Motor neuron (in vitro differentiated cells): ENCODE results near the gene CCR8. TPM values are rescaled to one million over a fixed set of nuclear protein-coding genes. Genes with fewer than 3 reads are reported as not detected.
"Not testable (repeated sequence)": the region's sequence is repeated elsewhere in the genome, so short reads cannot be mapped to it uniquely, and the experiment has no call there.

ENCODE experiments used
- ATAC-seq, 8 experiments: fragments of 200-7000 bp; cut with Tn5 transposase; replicated peaks in 6 of 8; 2 replicates each; pipeline ENCODE4 v1.8.0; 2021; ENCODE audit warnings: mild to moderate bottlenecking in 8 of 8, moderate library complexity in 8 of 8
- H3K27ac ChIP-seq, 2 donors: fragments of 250-450 bp; sonication (Bioruptor Pico); 2 replicates each; pipeline ENCODE4 v1.9.0; 2021; ENCODE audit warnings: antibody characterized with exemption in 2 of 2, mild to moderate bottlenecking in 2 of 2, moderate library complexity in 1 of 2
- H3K4me1 ChIP-seq, 2 donors: fragments of 250-450 bp; sonication (Bioruptor Pico); replicated peaks in 1 of 2; 2 replicates each; pipeline ENCODE4 v1.6.1; 2021; ENCODE audit warnings: antibody characterized with exemption in 2 of 2, mild to moderate bottlenecking in 2 of 2, moderate library complexity in 1 of 2
- H3K4me3 ChIP-seq, 5 donors: fragments of 250-450 bp; sonication (Bioruptor Pico); 2 replicates each; pipeline ENCODE4 v1.9.0; 2021; ENCODE audit warnings: antibody characterized with exemption in 5 of 5, mild to moderate bottlenecking in 5 of 5, moderate library complexity in 4 of 5
- WGBS, 10 experiments: fragments of 450-650 bp; shearing (Covaris generic); methylation state at CpG; one replicate each; pipeline ENCODE4 v1.0.0; 2022; 5-methylcytosine and 5-hydroxymethylcytosine counted together
- in situ Hi-C, 9 experiments: fragments of 400-800 bp; cut with MboI; loops; one replicate each; pipeline ENCODE4 v1.15.0; 2021; ENCODE audit warnings: low sequenced_read_pairs in 9 of 9, low pct_unique_long_range_greater_than_20kb in 2 of 9; ENCODE audit not compliant: unreplicated experiment in 9 of 9
- total RNA-seq, 8 experiments: library from RNA; unstranded; fragments of 300-600 nt; gene quantifications; 2 replicates each; pipeline versions ENCODE4 v1.2.3 to v1.2.4, GENCODE V29; 2022

Gene CCR8
- total RNA-seq, 8 experiments from 2014 or later = 0.27 to 0.35 TPM; not detected in 6

GRCh38 chr3:39362812-39363211, 33.3 kb downstream of the CCR8 start:
- ATAC-seq = no peak
- Histone ChIP-seq H3K4me1 (no peaks in the 10 kb centered on the region), H3K4me3 (no peak overlapping the region), H3K27ac (no peak overlapping the region)
- WGBS, 10 experiments = 21 to 94% (median 71%) methylated on average over 1 to 2 of the region's 2 CpGs
- in situ Hi-C loops = no loop called here

DNA sequence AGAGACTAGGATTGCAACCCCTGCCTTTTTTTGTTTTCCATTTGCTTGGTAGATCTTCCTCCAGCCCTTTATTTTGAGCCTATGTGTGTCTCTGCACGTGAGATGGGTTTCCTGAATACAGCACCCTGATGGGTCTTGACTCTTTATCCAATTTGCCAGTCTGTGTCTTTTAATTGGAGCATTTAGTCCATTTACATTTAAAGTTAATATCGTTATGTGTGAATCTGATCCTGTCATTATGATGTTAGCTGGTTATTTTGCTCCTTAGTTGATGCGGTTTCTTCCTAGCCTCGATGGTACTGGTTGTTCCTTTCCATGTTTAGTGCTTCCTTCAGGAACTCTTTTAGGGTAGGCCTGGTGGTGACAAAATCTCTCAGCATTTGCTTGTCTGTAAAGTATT, 40.9 kb downstream of the CCR8 start:
- WGBS, 10 experiments = 60 to 100% methylated on average over 1 of the region's 4 CpGs; no CpG with 5 or more reads in 8 of the 10 experiments
- ATAC-seq, H3K4me1 ChIP-seq, in situ Hi-C loops, H3K4me3 ChIP-seq, H3K27ac ChIP-seq: not testable (repeated sequence)

DNA sequence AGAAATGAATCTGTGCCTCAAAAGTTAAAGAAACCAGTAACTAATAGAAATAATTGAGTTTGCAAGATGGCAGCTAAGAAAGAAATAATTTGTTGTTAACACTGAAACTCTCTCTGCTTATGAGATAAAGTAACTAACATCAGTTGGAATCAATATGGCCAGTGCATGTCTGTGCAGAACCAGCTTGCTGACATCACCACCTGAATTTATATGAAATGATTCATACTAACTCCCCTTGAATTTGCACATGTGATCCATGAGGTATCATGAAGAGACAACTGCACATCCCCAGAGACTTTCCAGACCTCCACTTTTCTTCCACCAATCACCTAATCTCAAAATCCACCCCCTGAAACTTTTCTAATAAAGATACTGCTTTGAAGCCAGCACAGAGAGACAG, 43.3 kb downstream of the CCR8 start:
- peak in 5 of 8 experiments; percentile 15 to 96 (median 80) for ATAC-seq
- H3K4me3 ChIP-seq = no peak overlapping the region
- H3K27ac ChIP-seq = no peak overlapping the region

DNA sequence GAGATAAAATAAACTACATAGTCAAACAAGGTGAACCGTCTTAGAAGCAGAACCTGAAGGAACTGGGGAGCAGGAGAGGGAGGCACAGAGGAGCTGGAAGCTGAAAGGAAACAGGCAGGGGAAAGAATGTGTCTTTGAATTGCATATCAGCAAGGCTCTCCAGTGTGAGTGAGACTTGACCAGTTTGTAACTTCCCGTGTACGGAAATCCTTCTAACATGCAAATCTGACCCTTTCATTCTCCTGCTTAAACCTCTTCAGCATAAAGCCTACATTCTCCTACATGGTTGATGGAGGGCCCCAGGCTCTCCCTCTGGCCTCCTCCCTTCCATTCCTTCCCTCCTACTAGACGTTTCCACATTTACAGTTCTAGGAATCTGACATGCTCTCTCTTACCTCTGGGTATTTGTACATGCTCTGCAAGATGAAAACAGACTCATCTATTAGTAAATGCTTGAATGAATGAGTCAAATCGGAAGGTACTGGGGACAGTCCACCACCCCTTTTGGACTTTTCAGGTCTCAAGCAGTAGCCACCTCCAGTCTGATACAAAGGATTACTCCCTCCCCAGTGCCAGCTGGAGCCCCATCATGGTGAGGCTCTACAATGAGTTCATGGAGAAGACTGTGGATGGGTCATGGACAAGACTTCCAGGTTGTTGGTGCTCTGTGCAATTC, 47.6 kb downstream of the CCR8 start:
- ATAC-seq = peak in 6 of 8 experiments; percentile 24 to 77 (median 36)

More for the DNA sequence above, 43.3 kb downstream of the CCR8 start:
- H3K4me1 ChIP-seq = no peaks in the 10 kb centered on the region
- in situ Hi-C loops = no loop called here

GRCh38 chr3:39378088-39378487, 48.6 kb downstream of the CCR8 start:
- peaks cover 3 to 4% of the 10 kb centered on the region in 2 donors for H3K4me1 ChIP-seq
- no peak overlapping the region for H3K27ac ChIP-seq
- WGBS, 10 experiments = 30 to 80% (median 60%) methylated on average over 1 to 4 of the region's 4 CpGs; no CpG with 5 or more reads in 3 of the 10 experiments
- no peak overlapping the region for H3K4me3 ChIP-seq
- in situ Hi-C loops = no loop called here
- peak in 4 of 8 experiments; percentile 43 to 76 (median 55) for ATAC-seq

More for the DNA sequence above, 47.6 kb downstream of the CCR8 start:
- Histone ChIP-seq H3K4me3 (no peak overlapping the region), H3K27ac (no peak overlapping the region), H3K4me1 (no peaks in the 10 kb centered on the region)
- WGBS, 10 experiments = 6 to 100% (median 14%) methylated on average over 1 to 5 of the region's 5 CpGs; no CpG with 5 or more reads in 3 of the 10 experiments
- in situ Hi-C loops = no loop called here

DNA sequence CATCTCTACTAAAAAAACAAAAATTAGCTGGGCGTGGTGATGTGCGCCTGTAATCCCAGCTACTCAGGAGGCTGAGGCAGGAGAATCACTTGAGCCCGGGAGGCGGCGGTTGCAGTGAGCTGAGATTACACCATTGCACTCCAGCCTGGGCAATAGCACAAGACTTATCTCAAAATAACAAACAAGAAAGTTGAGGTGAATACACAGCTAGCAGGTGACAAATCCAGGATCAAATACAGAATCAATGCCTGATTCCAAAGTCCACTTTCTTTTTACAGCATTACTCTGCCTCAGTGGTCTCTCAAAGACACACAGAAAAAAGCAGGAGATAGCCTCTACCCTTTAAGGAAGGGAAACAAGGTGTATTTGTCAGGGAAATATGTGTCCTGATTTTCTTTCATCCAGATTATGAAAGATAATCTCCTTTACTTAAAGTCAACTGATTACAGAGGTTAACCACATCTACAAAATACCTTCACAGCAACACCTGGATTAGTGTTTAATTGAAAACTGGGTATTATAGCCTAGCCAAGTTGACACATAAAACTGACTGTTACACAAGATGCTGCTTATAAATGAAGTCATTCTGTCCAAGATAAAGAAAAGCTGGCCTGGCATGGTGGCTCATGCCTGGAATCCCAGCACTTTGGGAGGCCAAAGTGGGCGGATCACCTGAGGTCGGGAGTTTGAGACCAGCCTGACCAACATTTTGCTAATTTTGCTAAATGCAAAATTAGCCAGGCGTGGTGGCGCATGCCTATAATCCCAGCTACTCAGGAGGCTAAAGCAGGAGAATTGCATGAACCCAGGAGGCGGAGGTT, 49.7 kb downstream of the CCR8 start:
- no peak overlapping the region for H3K4me3 ChIP-seq
- no peak for ATAC-seq
- peaks cover 3 to 4% of the 10 kb centered on the region in 2 donors for H3K4me1 ChIP-seq
- in situ Hi-C loops = no loop called here
- no peak overlapping the region for H3K27ac ChIP-seq
- 51 to 100% (median 89%) methylated on average over 1 to 8 of the region's 10 CpGs; no CpG with 5 or more reads in 1 of the 10 experiments for WGBS, 10 experiments

DNA sequence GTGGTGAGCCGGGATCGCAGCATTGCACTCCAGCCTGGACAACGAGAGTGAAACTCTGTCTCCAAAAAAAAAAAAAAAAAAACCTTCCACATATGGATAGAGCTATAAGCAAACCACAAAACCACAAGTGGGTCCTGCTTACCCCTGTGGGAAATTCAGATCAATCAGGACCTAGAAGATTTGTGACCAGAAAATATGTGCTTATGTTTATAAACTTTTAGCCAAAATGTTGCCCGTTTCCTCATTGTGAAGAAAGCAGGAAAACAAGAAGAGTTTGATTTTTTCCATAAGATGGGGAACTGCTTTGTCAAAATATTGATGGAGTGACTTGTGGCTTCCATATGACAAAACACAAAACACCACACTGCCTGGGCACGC, 50.3 kb downstream of the CCR8 start:
- Histone ChIP-seq H3K27ac (no peak overlapping the region), H3K4me3 (no peak overlapping the region), H3K4me1 (peaks cover 3 to 8% of the 10 kb centered on the region in 2 donors)
- 66 to 100% (median 92%) methylated on average over 2 to 5 of the region's 5 CpGs; no CpG with 5 or more reads in 4 of the 10 experiments for WGBS, 10 experiments
- in situ Hi-C loops = no loop called here
- ATAC-seq = no peak

DNA sequence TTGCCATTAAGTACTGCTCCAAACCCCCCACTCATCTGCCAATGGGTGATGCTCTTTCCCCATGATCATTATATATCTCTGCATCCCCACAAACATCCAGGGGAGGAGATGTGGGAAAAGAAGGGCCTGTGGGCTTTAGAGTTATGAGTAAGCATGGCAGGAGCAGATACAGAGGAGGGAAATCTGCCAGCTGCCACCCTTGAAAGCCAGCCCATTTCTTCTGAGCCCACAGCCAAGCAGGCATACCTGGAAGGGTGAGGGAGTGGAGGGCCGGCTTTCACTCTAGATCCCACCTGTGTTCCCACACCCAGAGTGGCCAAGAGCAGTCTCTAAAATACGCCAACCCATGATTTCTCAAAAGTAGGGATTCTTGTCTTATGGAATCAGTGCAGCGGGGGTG, 51.9 kb downstream of the CCR8 start:
- 67 to 100% (median 97%) methylated on average over 1 to 3 of the region's 3 CpGs; no CpG with 5 or more reads in 2 of the 10 experiments for WGBS, 10 experiments
- in situ Hi-C loops = no loop called here
- ATAC-seq = no peak
- Histone ChIP-seq H3K4me3 (no peak overlapping the region), H3K4me1 (peaks cover 3 to 14% of the 10 kb centered on the region in 2 donors), H3K27ac (no peak overlapping the region)

Other genes with a start within 250 kb of the CCR8 start
- 10 to 100 TPM; 25.9 to 67.3 (median 38.2) TPM for gene GORASP1, start 222.1 kb upstream of the CCR8 start, total RNA-seq
- gene TTC21A, start 222.0 kb upstream of the CCR8 start, total RNA-seq = 1 to 10 TPM; 1.6 to 7.7 (median 5.1) TPM
- gene CSRNP1, start 176.1 kb upstream of the CCR8 start, total RNA-seq = 10 to 100 TPM in 1 of 8 experiments, 1 to 10 TPM in 7; 1.4 to 31.9 (median 4.0) TPM
- gene XIRP1, start 137.1 kb upstream of the CCR8 start, total RNA-seq = under 1 TPM; 0.05 to 0.66 (median 0.15) TPM
- under 1 TPM in 6 of 8 experiments, not detected in 2; 0.08 to 0.40 (median 0.19) TPM for gene CX3CR1, start 49.7 kb upstream of the CCR8 start, total RNA-seq
- 10 to 100 TPM; 15.7 to 54.8 (median 25.2) TPM for gene SLC25A38, start 53.7 kb downstream of the CCR8 start, total RNA-seq
- 1,000 to 10,000 TPM in 7 of 8 experiments, 100 to 1,000 TPM in 1; 912 to 1,578 (median 1,429) TPM for gene RPSA, start 77.0 kb downstream of the CCR8 start, total RNA-seq
- gene MOBP, start 138.0 kb downstream of the CCR8 start, total RNA-seq = 1 to 10 TPM in 1 of 8 experiments, under 1 TPM in 6, not detected in 1; 0.05 to 1.2 (median 0.29) TPM